ENCODE measurements around the gene COA5.

- TF ChIP-seq CTCF (IDR thresholded peaks at IDR 0.05) (no peak), RFX5 (IDR thresholded peaks at IDR 0.05; ENCODE audit: low read length) (no peak), RCOR1 (IDR thresholded peaks at IDR 0.05; ENCODE audit: low read length) (no peak), EZH2phosphoT487 (IDR thresholded peaks at IDR 0.05; ENCODE audit: borderline replicate concordance, low read depth) (no peak), SMC3 (IDR thresholded peaks at IDR 0.05; ENCODE audit: low read depth, low read length) (no peak)
- TF ChIP-seq, protein P1, sequence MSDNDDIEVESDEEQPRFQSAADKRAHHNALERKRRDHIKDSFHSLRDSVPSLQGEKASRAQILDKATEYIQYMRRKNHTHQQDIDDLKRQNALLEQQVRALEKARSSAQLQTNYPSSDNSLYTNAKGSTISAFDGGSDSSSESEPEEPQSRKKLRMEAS (IDR thresholded peaks at IDR 0.05; ENCODE audit: low read depth) = no peak
These were observed 51.8 kb downstream of the COA5 start for GRCh38 chr2:98556344-98557033.
